ENCODE results near the gene CENPP.
A peak's percentile ranks its signal among the peaks of the same experiment; 100 is the strongest.

Gene CENPP

GRCh38 chr9:92483627-92484545 lies 158.1 kb downstream of the CENPP start:
- no peak for DNase-seq

GRCh38 chr9:92484563-92484962 lies 158.8 kb downstream of the CENPP start:
- no peak for DNase-seq

DNA sequence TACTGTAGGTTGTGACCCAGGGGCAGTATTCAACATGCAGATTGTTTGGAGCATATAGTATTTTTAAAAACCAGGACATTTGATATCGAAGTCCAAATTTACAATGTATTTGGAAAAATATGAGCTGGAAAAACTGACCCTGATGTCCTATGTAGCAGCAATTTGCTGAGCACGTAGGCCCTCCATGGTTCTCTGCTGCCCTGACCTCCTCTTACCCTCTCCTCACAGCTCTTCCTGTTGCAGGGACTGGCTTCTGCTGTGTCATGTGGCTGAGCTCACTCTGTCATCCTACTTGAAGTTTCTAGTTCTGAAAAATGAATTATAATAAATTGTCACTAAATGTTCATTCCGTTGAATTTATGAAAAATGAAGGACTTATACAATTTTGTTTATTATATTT lies 160.6 kb downstream of the CENPP start:
- no peak for DNase-seq

GRCh38 chr9:92488681-92489550 lies 163.2 kb downstream of the CENPP start:
- DNase-seq: no peak

DNA sequence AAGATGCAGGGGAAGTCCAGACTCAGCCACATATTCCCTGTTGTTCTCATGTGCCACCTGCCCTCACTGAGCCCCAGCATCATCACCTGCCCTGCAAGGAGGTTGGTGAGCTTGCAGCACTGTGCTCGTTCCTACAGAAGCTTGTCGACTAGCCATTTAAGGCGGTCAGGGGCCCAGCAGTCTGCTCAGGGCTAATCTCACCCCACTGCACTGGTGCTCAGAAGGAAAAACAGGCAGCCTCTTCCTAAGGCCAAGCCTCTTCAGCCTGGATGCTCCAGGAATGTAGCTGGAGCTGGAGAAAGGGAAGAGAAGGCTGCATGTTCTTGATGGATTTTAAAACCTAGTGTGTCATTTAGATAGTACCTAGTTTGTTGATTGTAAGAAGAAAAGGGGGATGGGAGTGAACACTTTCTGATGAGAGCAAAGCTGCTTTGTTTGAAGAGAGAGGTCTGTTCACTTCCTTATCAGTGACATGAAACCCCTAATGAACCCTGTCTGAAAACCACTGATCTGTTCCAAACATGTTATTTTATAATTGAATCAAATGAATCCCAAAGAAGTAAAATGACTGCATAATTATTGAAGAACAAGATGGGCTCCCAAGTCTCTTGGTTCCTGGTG lies 167.1 kb downstream of the CENPP start:
- DNase-seq: peak; percentile 70

DNA sequence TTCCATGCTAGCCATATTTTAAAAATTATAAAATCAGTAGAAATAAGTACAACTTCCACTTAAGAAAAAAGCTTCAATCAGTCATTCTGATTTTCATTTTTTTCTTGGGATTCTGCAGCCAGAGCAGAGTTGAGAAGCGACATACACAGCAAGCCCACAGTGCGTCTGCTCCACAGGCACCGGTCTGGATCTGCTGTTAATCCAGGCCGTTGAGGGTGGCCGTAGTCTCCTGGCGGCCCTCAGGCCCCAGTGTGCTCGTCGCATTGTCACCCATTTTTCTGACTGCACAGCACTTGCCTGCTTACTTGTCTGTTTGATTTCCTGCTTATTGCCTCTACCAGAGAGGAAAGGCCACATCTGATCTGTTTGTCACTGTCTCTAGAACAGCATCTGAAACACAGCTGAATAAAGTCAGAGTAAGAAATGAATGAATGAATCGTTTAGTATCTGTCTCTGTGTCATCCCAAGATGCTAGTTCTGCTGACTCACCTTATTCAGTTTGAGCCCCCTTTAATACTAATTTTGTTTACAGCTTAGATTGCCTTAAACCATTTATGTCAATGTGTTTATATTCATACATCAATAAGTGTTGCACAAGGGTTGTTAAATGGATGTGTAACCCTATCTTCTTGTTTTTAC lies 168.1 kb downstream of the CENPP start:
- no peak for DNase-seq

DNA sequence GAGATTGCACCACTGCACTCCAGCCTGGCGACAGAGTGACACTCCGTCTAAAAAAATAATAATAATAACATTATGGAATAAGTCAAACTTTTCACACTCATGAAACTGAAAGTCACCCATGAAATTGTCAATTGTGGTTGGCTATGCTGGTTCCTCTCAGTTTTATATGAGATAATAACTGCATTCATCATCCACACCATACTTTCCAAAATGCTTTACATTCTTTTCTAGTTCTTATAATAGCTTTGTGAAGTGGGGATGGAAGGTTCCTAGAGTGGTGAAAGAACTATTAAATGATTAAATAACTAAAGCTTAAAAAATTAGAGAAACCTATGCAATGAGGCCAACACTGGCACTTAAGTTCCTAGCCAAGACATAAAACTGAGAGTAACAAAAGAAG lies 169.1 kb downstream of the CENPP start:
- no peak for DNase-seq

GRCh38 chr9:92496396-92497176 lies 170.8 kb downstream of the CENPP start:
- no peak for DNase-seq

DNA sequence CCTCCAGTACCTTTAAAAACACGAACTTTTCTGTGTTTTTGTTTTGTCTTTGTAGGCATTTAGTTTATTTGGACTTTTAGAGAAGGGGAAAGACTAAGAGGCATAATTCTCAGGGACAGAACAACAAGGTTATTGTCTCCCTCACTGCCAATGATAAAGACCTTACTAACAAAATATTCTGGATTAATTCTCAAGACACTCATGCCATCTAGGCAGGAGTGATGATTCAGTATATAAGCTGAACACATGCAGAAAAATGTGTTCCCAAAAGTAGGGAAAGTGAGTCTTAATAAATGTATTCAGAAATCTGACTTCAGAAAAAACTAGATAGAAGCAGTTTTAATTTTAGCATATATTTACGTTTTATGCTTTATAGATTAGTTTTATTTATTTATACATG lies 173.9 kb downstream of the CENPP start:
- no peak for DNase-seq

DNA sequence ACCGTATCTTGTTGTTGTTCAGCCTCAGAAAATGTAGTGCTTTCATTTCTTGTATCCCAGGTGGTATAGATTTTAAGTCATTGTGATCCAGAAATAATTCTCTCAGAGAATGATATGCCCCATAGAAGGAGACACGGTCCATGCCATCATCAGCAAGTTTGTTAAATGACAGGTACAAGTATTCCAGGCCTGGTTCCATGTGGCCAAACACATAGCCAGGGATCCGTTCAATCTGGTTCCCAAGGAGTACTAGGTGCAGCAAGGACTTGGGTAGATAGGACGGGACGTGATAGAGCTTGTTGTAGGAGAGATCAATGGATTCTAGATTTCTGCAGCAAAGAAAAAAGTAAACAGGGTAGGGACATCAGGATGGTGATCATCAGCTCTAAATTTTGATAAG lies 175.0 kb downstream of the CENPP start:
- no peak for DNase-seq

GRCh38 chr9:92501671-92502393 lies 176.1 kb downstream of the CENPP start:
- DNase-seq: peak; percentile 69

DNA sequence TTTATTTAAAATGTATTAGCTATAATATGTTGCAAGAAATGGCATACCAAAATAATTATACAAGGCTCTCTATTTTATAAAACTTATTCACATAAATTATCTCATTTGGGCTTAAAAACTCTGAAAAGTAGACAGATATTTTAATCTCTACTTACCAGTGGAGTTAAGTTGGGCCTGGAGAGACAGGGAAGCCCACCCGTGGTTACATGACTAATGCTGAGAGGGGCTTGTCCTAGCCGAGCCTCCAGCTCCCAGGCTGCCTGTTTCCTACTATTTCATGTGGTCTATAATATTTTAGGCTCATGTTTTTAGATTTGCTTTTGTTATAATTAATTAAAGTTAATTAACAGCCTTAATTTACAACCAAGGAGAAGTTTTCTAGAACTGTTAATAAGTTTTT lies 177.4 kb downstream of the CENPP start:
- DNase-seq: no peak

DNA sequence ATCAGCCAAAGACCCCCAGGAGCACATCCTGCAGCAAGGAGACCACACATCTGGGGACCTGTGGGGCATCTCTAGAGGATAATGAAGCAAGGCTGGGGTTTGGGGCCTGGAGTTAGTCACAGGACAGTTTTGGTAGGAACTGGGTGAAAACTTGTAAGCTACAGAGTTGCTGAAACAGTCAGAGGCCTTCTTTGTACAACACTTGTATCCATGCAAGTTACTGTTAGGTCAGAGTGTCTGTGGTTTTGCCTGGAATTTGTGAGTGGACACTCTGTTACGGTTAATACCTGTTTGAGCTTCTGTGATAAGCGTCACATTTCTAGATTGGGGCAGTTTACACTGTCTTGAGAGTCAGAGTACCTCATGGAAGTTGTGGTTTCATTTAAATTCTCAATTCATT lies 179.1 kb downstream of the CENPP start:
- no peak for DNase-seq

DNA sequence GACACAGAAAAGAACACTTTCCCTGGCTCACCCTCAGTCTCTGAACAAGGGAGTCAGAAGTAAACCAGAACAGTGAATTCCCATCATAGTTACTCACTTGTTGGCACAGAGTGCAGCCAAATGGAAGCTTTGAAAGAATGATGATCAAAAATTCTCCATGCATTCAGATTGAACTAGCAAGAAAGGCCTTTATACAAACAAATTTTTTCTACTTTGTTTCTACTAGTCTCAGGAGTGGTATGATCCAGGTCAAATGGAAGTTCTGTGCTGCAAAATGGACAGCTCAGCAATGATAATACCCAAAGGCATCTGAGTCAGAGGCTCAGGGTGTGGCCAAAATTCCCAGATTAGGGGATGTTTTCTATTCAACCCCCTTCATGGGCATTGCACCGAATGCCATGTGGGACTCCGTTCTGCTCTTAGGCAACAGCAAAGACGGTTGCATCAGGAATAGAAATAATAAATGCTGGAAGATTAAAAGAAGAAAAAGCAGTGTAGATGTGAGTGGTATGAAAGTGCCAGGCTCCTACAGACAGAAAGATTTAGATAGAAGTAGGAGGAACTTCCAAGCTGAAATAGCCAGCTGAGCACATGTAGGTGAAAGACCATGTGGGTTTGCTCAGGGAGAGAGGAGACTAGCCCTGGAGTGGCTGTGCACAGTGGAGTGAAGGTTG lies 180.6 kb downstream of the CENPP start:
- no peak for DNase-seq

GRCh38 chr9:92507005-92507404 lies 181.3 kb downstream of the CENPP start:
- DNase-seq: no peak

DNA sequence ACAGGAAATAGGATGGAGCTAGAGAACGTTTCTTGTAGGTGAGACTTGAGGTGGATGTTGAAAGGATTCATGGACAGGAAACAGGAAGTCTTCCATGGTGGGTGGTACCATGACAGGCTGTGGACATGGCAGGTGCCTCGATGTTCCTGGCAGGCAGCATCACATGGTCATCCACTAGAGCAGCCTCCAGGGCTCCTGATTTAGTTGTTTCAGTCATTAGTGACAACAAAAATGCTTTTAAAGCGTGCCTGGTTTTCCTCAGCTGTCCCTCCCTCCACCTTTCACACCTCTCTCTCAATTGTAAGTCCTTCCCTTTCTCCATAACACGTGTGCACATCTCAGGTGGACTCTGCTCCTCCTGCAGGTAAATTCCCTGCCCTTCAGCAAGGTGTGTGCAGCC lies 181.7 kb downstream of the CENPP start:
- peak; percentile 61 for DNase-seq

- no peak for DNase-seq
Observed at GRCh38 chr9:92508018-92508820, 182.5 kb downstream of the CENPP start.

DNA sequence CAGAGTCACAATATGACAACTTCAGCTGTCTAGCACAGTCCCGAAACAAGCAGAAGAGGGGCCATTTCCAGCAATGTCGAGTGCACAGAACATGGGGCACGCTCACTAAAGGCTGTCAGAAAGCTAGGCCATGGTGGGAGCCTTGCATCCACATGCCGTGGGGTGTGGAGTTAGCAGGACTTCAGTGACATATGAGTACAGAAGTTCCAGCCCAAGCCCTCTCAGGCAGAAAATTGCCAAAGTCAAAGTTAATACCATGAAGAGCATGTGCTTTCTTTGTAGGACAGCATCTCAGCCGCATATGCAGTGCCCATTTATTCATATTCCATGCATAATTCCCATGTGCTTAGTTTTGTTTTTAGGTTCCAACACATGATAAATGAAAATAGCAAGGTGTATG lies 183.3 kb downstream of the CENPP start:
- DNase-seq: no peak

- no peak for DNase-seq
Observed at GRCh38 chr9:92510747-92511146, 185.0 kb downstream of the CENPP start.

GRCh38 chr9:92512622-92513021 lies 186.9 kb downstream of the CENPP start:
- no peak for DNase-seq
